Activated CD4-positive, alpha-beta T cell treated with anti-CD3 and anti-CD28 coated beads, Interleukin-2, Interleukin-6, amounts not matched to agents 100 ng/mL and 50 ng/mL, durations not matched to agents 16 hours and 8 hours (primary cell): ENCODE data around the gene OSBPL1A.
A peak's percentile ranks its signal among the peaks of the same experiment; 100 is the strongest.

ENCODE experiments used
- DNase-seq: peaks from one replicate; pipeline ENCODE4 v3.0.0-alpha.2; 2020

Gene OSBPL1A

DNA sequence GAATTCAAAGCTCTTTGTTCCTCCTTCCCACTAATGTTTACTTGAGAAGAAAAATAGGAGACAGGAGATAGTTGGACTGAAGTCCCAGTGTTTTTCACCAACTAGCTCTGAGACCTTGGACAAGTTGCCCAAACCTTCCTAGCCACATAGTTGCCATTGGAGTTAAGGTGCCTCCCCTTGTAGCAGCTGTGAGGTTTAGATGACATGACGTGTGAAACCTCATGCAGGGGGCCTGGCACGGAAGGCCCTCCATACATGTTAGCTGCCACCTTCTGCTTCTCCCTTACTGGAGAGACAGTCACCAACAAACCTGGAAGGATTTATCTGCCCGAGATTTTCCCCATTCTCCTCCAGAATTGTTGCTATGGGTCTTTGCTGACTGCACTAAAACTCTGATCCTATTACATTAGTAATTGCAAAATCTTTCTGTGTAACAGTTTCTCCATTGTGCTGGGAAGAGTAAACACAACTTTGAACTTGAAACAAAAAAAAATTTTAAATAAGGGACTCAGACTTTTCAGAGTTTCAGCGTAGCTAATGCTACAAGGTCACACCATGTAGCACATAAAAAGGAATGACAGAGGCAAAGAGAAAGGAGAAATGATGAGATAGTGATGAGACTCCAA, 282.6 kb downstream of the OSBPL1A start:
- peak; percentile 18 for DNase-seq

DNA sequence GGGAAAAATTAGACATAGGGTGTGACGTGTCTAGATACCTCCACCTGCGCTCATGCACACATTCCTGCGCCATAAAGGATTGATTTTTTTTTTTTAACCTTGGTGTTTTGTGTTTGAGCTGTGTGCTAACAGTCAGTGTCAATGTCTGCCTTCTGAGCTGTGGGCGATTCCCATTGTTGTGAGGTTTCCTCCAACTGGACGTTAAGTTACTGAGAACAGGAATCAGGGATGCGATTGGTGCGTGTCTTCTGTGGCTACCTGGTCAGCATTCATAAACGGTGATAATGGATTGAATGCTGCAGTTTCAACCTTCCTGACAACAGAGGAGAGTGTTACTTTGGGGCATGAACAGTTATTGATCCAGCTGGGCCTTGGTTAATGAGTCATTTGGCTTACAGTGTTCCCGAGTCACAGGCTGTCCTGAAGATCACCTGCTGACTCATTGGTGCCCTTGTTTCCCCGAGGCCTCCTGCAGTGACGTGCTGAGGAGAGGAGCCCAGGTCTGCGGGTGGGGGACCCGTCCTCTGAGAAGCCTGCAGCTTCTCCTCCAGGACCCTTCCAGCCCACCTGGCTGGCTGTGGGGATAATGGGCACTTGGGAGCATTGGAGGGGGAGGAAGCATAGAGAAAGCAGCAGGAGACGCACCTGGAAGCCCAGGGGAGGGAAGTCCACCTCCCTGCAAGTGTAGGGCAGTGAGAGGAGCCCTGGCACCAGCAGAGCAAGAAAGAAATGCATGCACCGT, 284.6 kb downstream of the OSBPL1A start:
- peak; percentile 15 for DNase-seq

DNA sequence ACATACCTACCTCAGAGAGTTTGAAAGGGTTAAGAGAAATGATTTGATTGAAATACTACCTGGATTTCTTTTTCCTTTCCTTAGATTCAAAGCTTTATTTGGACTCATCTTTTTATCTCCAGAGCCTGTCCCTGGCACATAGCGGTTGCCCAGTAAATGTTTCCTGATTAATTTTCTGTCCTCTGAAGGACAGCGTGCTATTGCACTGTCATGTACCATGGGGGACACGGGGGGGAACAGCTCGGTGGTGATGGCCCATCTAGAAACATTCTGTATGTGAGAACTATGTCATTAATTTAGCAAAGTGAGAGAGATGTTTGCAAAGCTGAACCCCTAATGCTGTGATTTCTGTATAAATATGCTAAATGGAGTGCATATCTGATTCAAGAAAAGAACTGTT, 285.2 kb downstream of the OSBPL1A start:
- no peak for DNase-seq
